MCF 10A (cell line): ENCODE results near the gene DDO. TPM values are rescaled to one million over a fixed set of nuclear protein-coding genes. Genes with fewer than 3 reads are reported as not detected.

Experiments
- BruUV-seq: library from RNA; stranded (reverse); fragments of 400-500 nt; replicated peaks from 2 replicates; lab custom pipeline; 2021; lab: Mats Ljungman, UMichigan
- CTCF ChIA-PET: fragments of 300-600 bp; sonication (Branson Sonifier 250); formaldehyde crosslinking; extraction: SDS; loops from one replicate; lab custom pipeline; 2021; ENCODE audit warnings: antibody characterized with exemption, inconsistent platforms; lab: Yijun Ruan, JAX
- POLR2A ChIA-PET: fragments of 300-600, 350-650 bp; sonication (Branson Sonifier 250); formaldehyde crosslinking; extraction: SDS; loops from one replicate; lab custom pipeline; 2020; ENCODE audit warnings: antibody characterized with exemption, inconsistent platforms; lab: Yijun Ruan, JAX
- DNase-seq: peaks from one replicate; pipeline ENCODE4 v3.0.0-alpha.2; 2018; ENCODE audit not compliant: unreplicated experiment
- H3K27ac Mint-ChIP-seq: one replicate; pipeline ENCODE4 v1.8.0; 2022; ENCODE audit warnings: mild to moderate bottlenecking, low read depth, mixed read lengths; ENCODE audit not compliant: unreplicated experiment
- H3K27me3 Mint-ChIP-seq: one replicate; pipeline ENCODE4 v1.8.0; 2022; ENCODE audit warnings: mixed read lengths; ENCODE audit not compliant: insufficient read depth, unreplicated experiment
- H3K36me3 Mint-ChIP-seq: one replicate; pipeline ENCODE4 v1.8.0; 2022; ENCODE audit warnings: mild to moderate bottlenecking, moderate library complexity, mixed read lengths; ENCODE audit not compliant: insufficient read depth, unreplicated experiment
- H3K4me1 Mint-ChIP-seq: one replicate; pipeline ENCODE4 v1.8.0; 2022; ENCODE audit warnings: mixed read lengths; ENCODE audit not compliant: insufficient read depth, unreplicated experiment
- H3K4me3 Mint-ChIP-seq: one replicate; pipeline ENCODE4 v1.8.0; 2022; ENCODE audit warnings: mild to moderate bottlenecking, moderate library complexity, mixed read lengths; ENCODE audit not compliant: unreplicated experiment
- H3K9me3 Mint-ChIP-seq: one replicate; pipeline ENCODE4 v1.8.0; 2022; ENCODE audit warnings: mixed read lengths; ENCODE audit not compliant: unreplicated experiment
- CTCF ChIP-seq: fragments of 200-600 bp; IDR thresholded peaks from one replicate; pipeline ENCODE4 v1.8.0; 2022; ENCODE audit warnings: antibody characterized with exemption, mild to moderate bottlenecking; ENCODE audit not compliant: unreplicated experiment
- intact Hi-C: fragments of 100-400 bp; cut with micrococcal nuclease; formaldehyde crosslinking; loops from 2 replicates; pipeline ENCODE4 v1.14.1; 2022
- total RNA-seq: library from RNA; stranded (reverse); gene quantifications from 2 replicates; pipeline ENCODE4 v1.2.3, GENCODE V29; 2022

DDO gene
- total RNA-seq, 1 experiment from 2014 or later = not detected

GRCh38 chr6:110366975-110367374, 48.4 kb downstream of the DDO start:
- Mint-ChIP-seq H3K27me3 (peaks cover 81% of the 10 kb centered on the region), H3K36me3 (no peaks in the 10 kb centered on the region), H3K27ac (no peak overlapping the region), H3K4me1 (no peaks in the 10 kb centered on the region), H3K4me3 (no peak overlapping the region), H3K9me3 (no peaks in the 10 kb centered on the region)
- intact Hi-C loops = no loop called here
- CTCF ChIA-PET = interaction anchor here (1.0 kb wide), 1 partner anchor 12 kb away, joined by 3 read pairs; no protein-coding TSS in a partner anchor
- no peak for TF ChIP-seq CTCF
- POLR2A ChIA-PET = no interaction called here
- no TSS peak for BruUV-seq
- DNase-seq = no peak

GRCh38 chr6:110366256-110366655, 49.1 kb downstream of the DDO start:
- Mint-ChIP-seq H3K36me3 (no peaks in the 10 kb centered on the region), H3K27ac (no peak overlapping the region), H3K4me3 (no peak overlapping the region), H3K27me3 (peaks cover 81% of the 10 kb centered on the region), H3K4me1 (no peaks in the 10 kb centered on the region), H3K9me3 (no peaks in the 10 kb centered on the region)
- no peak for TF ChIP-seq CTCF
- intact Hi-C loops = no loop called here
- CTCF ChIA-PET = interaction anchor here (0.6 to 1.0 kb wide), 2 partner anchors 11 to 68 kb away, joined by 3 to 4 read pairs; no protein-coding TSS in a partner anchor
- POLR2A ChIA-PET = no interaction called here
- DNase-seq = no peak
- BruUV-seq = no TSS peak

DNA sequence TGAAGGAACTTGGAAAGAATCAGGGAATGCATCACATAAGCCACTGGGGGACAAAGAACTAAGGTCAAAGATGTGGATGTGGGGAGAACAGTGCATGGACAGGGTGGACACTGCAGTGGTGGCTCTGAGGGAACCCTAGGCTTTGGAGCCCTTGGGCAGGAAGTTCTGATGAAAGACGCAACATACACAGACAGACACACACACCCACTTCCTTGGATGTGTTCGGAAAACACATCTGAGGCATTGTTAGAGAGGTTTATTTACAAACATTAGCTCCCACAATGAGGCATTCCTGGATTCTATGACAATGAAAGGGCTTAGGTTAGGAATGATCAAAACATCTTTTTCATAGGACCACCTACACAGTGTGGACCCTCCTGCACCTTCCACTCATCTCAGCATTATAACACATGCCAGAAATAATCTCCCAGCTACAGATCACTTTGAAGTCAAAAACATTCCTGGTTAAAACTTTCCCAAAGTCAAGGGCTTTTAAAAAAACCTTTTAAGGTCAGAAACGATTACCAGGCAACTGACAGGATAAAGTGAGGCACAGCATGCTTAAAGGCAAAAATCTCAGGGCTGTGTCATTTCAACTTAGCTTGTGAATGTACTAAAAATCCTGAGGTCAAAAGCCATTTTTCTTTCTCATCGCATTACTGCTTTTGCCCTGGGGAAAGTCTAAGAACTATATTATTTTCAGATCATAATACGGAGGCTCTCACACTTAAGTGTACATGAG, 50.8 kb downstream of the DDO start:
- Mint-ChIP-seq H3K27ac (no peak overlapping the region), H3K4me1 (no peaks in the 10 kb centered on the region), H3K27me3 (peaks cover 76% of the 10 kb centered on the region), H3K36me3 (no peaks in the 10 kb centered on the region), H3K9me3 (no peaks in the 10 kb centered on the region), H3K4me3 (no peak overlapping the region)
- DNase-seq = no peak
- no peak for TF ChIP-seq CTCF
- BruUV-seq = no TSS peak
- POLR2A ChIA-PET = interaction anchor here (0.6 to 1.0 kb wide), 2 partner anchors 21 to 233 kb away, joined by 3 read pairs; no protein-coding TSS in a partner anchor
- intact Hi-C loops = no loop called here
- CTCF ChIA-PET = interaction anchor here (0.6 to 1.2 kb wide), 3 partner anchors 10 to 506 kb away, joined by 3 to 6 read pairs (median 5); no protein-coding TSS in a partner anchor

- no peak for DNase-seq
- Mint-ChIP-seq H3K36me3 (no peaks in the 10 kb centered on the region), H3K4me3 (no peak overlapping the region), H3K9me3 (no peaks in the 10 kb centered on the region), H3K27ac (no peak overlapping the region), H3K27me3 (peaks cover 76% of the 10 kb centered on the region), H3K4me1 (no peaks in the 10 kb centered on the region)
- CTCF ChIA-PET = no interaction called here
- POLR2A ChIA-PET = interaction anchor here (0.6 kb wide), 1 partner anchor 233 kb away, joined by 3 read pairs; no protein-coding TSS in a partner anchor
- intact Hi-C loops = no loop called here
- TF ChIP-seq CTCF = no peak
- BruUV-seq = no TSS peak
Observed at GRCh38 chr6:110363748-110364147, 51.6 kb downstream of the DDO start.
